Osteocyte (in vitro differentiated cells): ENCODE results near the gene AKR1D1. TPM values are rescaled to one million over a fixed set of nuclear protein-coding genes. Genes with fewer than 3 reads are reported as not detected.
"Not testable (repeated sequence)": the region's sequence is repeated elsewhere in the genome, so short reads cannot be mapped to it uniquely, and the experiment has no call there.

Experiments used
- DNase-seq: peaks from one replicate; pipeline ENCODE4 v3.0.0; 2021; ENCODE audit warnings: mixed read lengths; ENCODE audit not compliant: unreplicated experiment; ENCODE audit errors: extremely low spot score
- H3K27ac Mint-ChIP-seq: one replicate; pipeline ENCODE4 v1.8.0; 2021; ENCODE audit warnings: mild to moderate bottlenecking, mixed read lengths; ENCODE audit not compliant: unreplicated experiment
- H3K27me3 Mint-ChIP-seq: one replicate; pipeline ENCODE4 v1.8.0; 2021; ENCODE audit warnings: mixed read lengths; ENCODE audit not compliant: unreplicated experiment
- H3K36me3 Mint-ChIP-seq: one replicate; pipeline ENCODE4 v1.8.0; 2021; ENCODE audit warnings: mixed read lengths; ENCODE audit not compliant: unreplicated experiment
- H3K4me1 Mint-ChIP-seq: one replicate; pipeline ENCODE4 v1.8.0; 2021; ENCODE audit warnings: mixed read lengths; ENCODE audit not compliant: unreplicated experiment
- H3K4me3 Mint-ChIP-seq: one replicate; pipeline ENCODE4 v1.8.0; 2021; ENCODE audit warnings: mild to moderate bottlenecking, moderate library complexity, mixed read lengths; ENCODE audit not compliant: unreplicated experiment
- H3K9me3 Mint-ChIP-seq: one replicate; pipeline ENCODE4 v1.8.0; 2021; ENCODE audit warnings: mixed read lengths; ENCODE audit not compliant: unreplicated experiment
- total RNA-seq: library from RNA; stranded (reverse); gene quantifications from 2 replicates; pipeline ENCODE4 v1.2.1, GENCODE V29; 2021
- TF ChIP-seq, protein P1 (sequence below): fragments of 200-600 bp; sonication (generic); IDR thresholded peaks from 2 replicates; pipeline ENCODE4 v1.5.0; 2021; ENCODE audit warnings: antibody characterized with exemption, mild to moderate bottlenecking, moderate library complexity

Gene AKR1D1
- total RNA-seq, 1 donor from 2014 or later, result not detected

GRCh38 chr7:138144958-138145357 lies 68.7 kb downstream of the AKR1D1 start:
- DNase-seq, result no peak
- Mint-ChIP-seq H3K9me3 (no peaks in the 10 kb centered on the region), H3K27me3 (peaks cover 2% of the 10 kb centered on the region), H3K4me1 (no peaks in the 10 kb centered on the region), H3K27ac (no peak overlapping the region), H3K36me3 (no peaks in the 10 kb centered on the region), H3K4me3 (no peak overlapping the region)
- TF ChIP-seq, protein P1, sequence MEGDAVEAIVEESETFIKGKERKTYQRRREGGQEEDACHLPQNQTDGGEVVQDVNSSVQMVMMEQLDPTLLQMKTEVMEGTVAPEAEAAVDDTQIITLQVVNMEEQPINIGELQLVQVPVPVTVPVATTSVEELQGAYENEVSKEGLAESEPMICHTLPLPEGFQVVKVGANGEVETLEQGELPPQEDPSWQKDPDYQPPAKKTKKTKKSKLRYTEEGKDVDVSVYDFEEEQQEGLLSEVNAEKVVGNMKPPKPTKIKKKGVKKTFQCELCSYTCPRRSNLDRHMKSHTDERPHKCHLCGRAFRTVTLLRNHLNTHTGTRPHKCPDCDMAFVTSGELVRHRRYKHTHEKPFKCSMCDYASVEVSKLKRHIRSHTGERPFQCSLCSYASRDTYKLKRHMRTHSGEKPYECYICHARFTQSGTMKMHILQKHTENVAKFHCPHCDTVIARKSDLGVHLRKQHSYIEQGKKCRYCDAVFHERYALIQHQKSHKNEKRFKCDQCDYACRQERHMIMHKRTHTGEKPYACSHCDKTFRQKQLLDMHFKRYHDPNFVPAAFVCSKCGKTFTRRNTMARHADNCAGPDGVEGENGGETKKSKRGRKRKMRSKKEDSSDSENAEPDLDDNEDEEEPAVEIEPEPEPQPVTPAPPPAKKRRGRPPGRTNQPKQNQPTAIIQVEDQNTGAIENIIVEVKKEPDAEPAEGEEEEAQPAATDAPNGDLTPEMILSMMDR, result no peak

DNA sequence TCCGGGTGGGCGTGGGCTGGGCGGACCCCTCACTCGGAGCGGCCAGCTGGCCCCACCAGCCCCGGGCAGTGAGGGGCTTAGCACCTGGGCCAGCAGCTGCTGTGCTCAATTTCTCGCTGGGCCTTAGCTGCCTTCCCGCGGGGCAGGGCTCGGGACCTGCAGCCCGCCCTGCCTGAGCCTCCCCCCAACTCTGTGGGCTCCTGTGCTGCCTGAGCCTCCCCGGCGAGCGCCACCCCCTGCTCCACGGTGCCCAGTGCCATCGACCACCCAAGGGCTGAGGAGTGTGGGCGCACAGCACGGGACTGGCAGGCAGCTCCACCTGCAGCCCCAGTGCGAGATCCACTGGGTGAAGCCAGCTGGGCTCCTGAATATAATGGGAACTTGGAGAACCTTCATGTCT lies 70.0 kb downstream of the AKR1D1 start:
- not testable (repeated sequence) for DNase-seq, H3K4me1 Mint-ChIP-seq, H3K9me3 Mint-ChIP-seq, H3K36me3 Mint-ChIP-seq, H3K4me3 Mint-ChIP-seq, H3K27ac Mint-ChIP-seq, H3K27me3 Mint-ChIP-seq

- not testable (repeated sequence) for H3K4me1 Mint-ChIP-seq, DNase-seq, H3K27ac Mint-ChIP-seq, H3K27me3 Mint-ChIP-seq, H3K4me3 Mint-ChIP-seq, H3K9me3 Mint-ChIP-seq, H3K36me3 Mint-ChIP-seq
Measured at GRCh38 chr7:138146757-138147734, 70.8 kb downstream of the AKR1D1 start.

DNA sequence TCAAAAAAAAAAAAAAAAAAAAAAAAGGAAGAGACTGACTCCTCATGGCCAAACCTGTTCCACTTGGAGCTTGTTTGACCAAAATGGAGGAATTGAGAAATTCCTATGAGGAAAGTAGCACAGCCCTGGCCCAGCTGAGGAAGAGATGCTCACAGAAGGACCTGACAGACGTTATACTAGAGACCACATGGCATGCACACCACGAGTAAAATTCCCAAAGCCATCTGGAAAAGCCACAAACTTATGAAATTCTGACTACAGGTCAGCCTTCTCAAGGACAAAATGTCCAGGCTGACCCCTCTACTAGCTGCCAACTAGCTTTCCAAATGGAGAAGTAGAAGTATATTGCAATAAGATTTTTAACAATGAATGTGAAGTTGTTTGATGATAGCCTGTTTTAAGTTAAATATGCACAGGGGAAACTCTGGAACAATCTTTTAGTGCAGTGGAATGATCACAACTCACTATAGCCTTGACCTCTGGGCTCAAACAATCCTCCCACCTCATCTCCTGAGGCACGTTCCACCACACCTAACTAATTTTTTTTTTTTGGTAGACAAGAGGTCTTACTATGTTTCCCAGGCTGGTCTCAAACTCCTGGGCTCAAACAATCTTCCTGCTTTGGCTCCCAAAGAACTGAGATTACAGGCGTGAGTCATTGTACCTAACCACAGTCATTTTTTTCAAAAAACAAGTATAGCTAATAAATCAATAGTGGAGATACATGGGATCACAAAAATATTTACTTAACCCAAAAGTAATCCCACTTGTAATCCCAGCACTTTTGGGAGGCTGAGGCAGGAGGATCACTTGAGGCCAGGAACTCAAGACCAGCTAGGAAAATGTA lies 75.7 kb downstream of the AKR1D1 start:
- TF ChIP-seq, protein P1, result no peak
- no peaks in the 10 kb centered on the region for H3K9me3 Mint-ChIP-seq
- peaks cover 4% of the 10 kb centered on the region for H3K27me3 Mint-ChIP-seq
- no peaks in the 10 kb centered on the region for H3K36me3 Mint-ChIP-seq
- no peak for DNase-seq
- H3K4me3 Mint-ChIP-seq, result no peak overlapping the region
- no peak overlapping the region for H3K27ac Mint-ChIP-seq
- H3K4me1 Mint-ChIP-seq, result no peaks in the 10 kb centered on the region

DNA sequence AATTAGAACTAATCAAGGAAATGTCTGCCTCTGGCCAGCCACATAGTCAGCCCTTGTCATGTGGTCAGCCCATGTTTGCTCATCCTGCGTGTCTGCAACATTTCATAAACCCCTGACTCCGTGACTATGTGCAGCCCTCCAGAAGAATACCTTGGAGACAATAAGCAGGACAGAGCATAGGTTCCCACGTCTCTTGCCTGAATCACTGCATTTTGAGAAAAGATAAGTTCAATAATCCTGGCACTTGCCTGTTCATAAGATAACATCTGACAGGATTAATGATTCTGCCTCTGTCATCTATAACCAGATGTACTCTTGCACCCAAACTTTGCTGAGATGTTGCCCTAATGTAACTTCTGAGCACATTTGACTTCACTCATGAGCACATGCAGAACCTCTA lies 78.4 kb downstream of the AKR1D1 start:
- Mint-ChIP-seq H3K4me3 (no peak overlapping the region), H3K27me3 (peaks cover 4% of the 10 kb centered on the region)

More for the DNA sequence above, 78.4 kb downstream of the AKR1D1 start:
- H3K4me1 Mint-ChIP-seq, result no peaks in the 10 kb centered on the region
- H3K9me3 Mint-ChIP-seq, result no peaks in the 10 kb centered on the region
- no peaks in the 10 kb centered on the region for H3K36me3 Mint-ChIP-seq
- TF ChIP-seq, protein P1, result no peak
- DNase-seq, result no peak
- no peak overlapping the region for H3K27ac Mint-ChIP-seq
